GM06990 (cell line): ENCODE measurements around the gene PRKCE.

ENCODE experiments used
- DNase-seq: peaks from one replicate; pipeline ENCODE4 v3.0.0-alpha.2; 2011; ENCODE audit not compliant: insufficient read length; ENCODE audit errors: extremely low read depth
- H3K27me3 ChIP-seq: replicated peaks from 2 replicates; pipeline ENCODE4 v1.6.0; 2011; ENCODE audit warnings: low read length; ENCODE audit not compliant: control insufficient read depth, insufficient read depth
- H3K36me3 ChIP-seq: 2 replicates; pipeline ENCODE4 v1.5.1; 2011; ENCODE audit warnings: low read length; ENCODE audit not compliant: control insufficient read depth, insufficient read depth
- H3K4me3 ChIP-seq: replicated peaks from 2 replicates; pipeline ENCODE4 v1.5.1; 2011; ENCODE audit warnings: low read depth, mild to moderate bottlenecking, control low read depth, low read length
- CTCF ChIP-seq: IDR thresholded peaks from 2 replicates; pipeline ENCODE4 v1.5.1; 2011; ENCODE audit warnings: low read length, control low read depth, mild to moderate bottlenecking, inconsistent platforms; ENCODE audit not compliant: insufficient read depth, poor library complexity, severe bottlenecking

Gene PRKCE

GRCh38 chr2:46006473-46007025 lies 355.1 kb downstream of the PRKCE start:
- Histone ChIP-seq H3K27me3 (no peaks in the 10 kb centered on the region), H3K36me3 (no peaks in the 10 kb centered on the region), H3K4me3 (no peak overlapping the region)
- no peak for DNase-seq
- no peak for TF ChIP-seq CTCF

GRCh38 chr2:46007412-46007811 lies 355.9 kb downstream of the PRKCE start:
- no peak overlapping the region for H3K4me3 ChIP-seq
- TF ChIP-seq CTCF: no peak
- H3K27me3 ChIP-seq: no peaks in the 10 kb centered on the region
- DNase-seq: no peak
- no peaks in the 10 kb centered on the region for H3K36me3 ChIP-seq

GRCh38 chr2:46008091-46008870 lies 356.8 kb downstream of the PRKCE start:
- no peak for DNase-seq
- Histone ChIP-seq H3K27me3 (no peaks in the 10 kb centered on the region), H3K4me3 (no peak overlapping the region), H3K36me3 (no peaks in the 10 kb centered on the region)
- no peak for TF ChIP-seq CTCF

GRCh38 chr2:46009315-46009714 lies 357.8 kb downstream of the PRKCE start:
- Histone ChIP-seq H3K27me3 (no peaks in the 10 kb centered on the region), H3K4me3 (no peak overlapping the region), H3K36me3 (no peaks in the 10 kb centered on the region)
- DNase-seq: no peak
- no peak for TF ChIP-seq CTCF

GRCh38 chr2:46009772-46010171 lies 358.3 kb downstream of the PRKCE start:
- H3K36me3 ChIP-seq: no peaks in the 10 kb centered on the region
- DNase-seq: no peak
- TF ChIP-seq CTCF: no peak

More at GRCh38 chr2:46009772-46010171, 358.3 kb downstream of the PRKCE start:
- Histone ChIP-seq H3K27me3 (no peaks in the 10 kb centered on the region), H3K4me3 (no peak overlapping the region)
